Fibroblast of mammary gland (primary cell): ENCODE results near the gene MFAP4.
A peak's percentile ranks its signal among the peaks of the same experiment; 100 is the strongest.

Experiments used
- DNase-seq: peaks from one replicate; pipeline ENCODE4 v3.0.0-alpha.2; 2010; ENCODE audit warnings: low read depth
- H3K4me3 ChIP-seq: 2 replicates; pipeline ENCODE4 v1.5.1; 2011; ENCODE audit warnings: low read depth, mild to moderate bottlenecking, low read length, moderate library complexity; ENCODE audit not compliant: control insufficient read depth
- CTCF ChIP-seq: conservative IDR thresholded peaks from 2 replicates; pipeline ENCODE4 v1.5.1; 2011; ENCODE audit warnings: low read depth, low read length, inconsistent platforms; ENCODE audit not compliant: control insufficient read depth, insufficient read depth

MFAP4 gene

GRCh38 chr17:19375732-19376131, 11.3 kb downstream of the MFAP4 start:
- H3K4me3 ChIP-seq: no peak overlapping the region
- DNase-seq: no peak
- TF ChIP-seq CTCF: no peak

- DNase-seq: peak; percentile 17
- no peak for TF ChIP-seq CTCF
- H3K4me3 ChIP-seq: no peak overlapping the region
Measured at GRCh38 chr17:19374136-19374535, 12.9 kb downstream of the MFAP4 start.

- no peak overlapping the region for H3K4me3 ChIP-seq
- no peak for DNase-seq
- no peak for TF ChIP-seq CTCF
Measured at GRCh38 chr17:19372866-19373504, 14.0 kb downstream of the MFAP4 start.

GRCh38 chr17:19372439-19372838, 14.6 kb downstream of the MFAP4 start:
- no peak for TF ChIP-seq CTCF
- H3K4me3 ChIP-seq: no peak overlapping the region
- DNase-seq: no peak

- no peak for TF ChIP-seq CTCF
- H3K4me3 ChIP-seq: no peak overlapping the region
- DNase-seq: no peak
Measured at GRCh38 chr17:19372011-19372370, 15.0 kb downstream of the MFAP4 start.

- no peak for TF ChIP-seq CTCF
- no peak for DNase-seq
- H3K4me3 ChIP-seq: no peak overlapping the region
Measured at GRCh38 chr17:19371259-19372010, 15.6 kb downstream of the MFAP4 start.
